Right forelimb (tissue), 1 donor: ENCODE results near the gene ZNF423.
"Not testable (repeated sequence)": the region's sequence is repeated elsewhere in the genome, so short reads cannot be mapped to it uniquely, and the experiment has no call there.

Experiments used
- DNase-seq: peaks from one replicate; pipeline ENCODE4 v3.0.0-alpha.2; 2018

Gene ZNF423

DNA sequence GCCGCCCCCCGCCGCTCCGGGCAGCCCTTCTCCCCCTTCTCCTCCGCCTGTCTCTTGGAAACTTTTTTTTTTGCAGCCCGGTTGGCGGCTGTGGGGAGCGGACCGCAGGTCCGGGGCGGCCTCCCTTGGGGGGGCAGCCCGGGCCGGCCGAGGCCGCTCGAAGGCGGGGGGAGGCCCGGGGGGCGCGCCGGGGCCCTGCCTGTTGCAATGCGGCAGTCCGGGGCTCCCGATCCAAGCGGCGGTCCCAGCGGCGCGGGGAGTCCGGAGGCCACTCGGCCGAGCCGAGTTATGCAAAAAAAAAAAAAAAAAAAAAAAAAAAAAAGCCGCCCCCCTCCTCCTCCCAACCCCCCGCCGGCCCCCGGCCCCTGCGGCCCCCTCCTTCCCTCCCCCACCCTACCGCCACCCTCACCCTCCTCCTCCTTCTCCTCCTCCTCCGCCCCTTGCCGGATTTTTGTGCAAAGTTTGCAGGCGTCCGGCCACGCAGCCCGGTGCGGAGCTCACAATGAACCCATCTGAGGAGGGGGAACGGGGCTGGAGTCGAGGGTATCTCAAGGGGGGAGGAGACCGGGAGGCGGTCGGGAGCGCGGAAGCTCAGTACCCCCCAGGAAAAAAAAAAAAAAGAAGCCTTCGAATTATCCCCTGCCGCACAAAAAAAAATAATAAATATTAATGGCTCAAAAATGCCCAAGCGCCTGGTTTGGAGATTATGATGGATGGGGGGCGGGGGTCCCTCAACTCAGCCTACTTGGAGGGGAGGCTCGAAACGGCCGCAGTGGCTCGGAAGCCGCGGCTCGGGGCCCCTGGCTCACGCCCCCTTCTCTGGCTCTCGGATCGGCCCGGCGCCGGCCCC, at the start of gene ZNF423:
Gene ZNF423 (minus strand): TSS at position 291 of the 850 bp plus-strand sequence. CDS start 338 bp downstream, outside the sequence.
- peak; percentile 63 for DNase-seq

DNA sequence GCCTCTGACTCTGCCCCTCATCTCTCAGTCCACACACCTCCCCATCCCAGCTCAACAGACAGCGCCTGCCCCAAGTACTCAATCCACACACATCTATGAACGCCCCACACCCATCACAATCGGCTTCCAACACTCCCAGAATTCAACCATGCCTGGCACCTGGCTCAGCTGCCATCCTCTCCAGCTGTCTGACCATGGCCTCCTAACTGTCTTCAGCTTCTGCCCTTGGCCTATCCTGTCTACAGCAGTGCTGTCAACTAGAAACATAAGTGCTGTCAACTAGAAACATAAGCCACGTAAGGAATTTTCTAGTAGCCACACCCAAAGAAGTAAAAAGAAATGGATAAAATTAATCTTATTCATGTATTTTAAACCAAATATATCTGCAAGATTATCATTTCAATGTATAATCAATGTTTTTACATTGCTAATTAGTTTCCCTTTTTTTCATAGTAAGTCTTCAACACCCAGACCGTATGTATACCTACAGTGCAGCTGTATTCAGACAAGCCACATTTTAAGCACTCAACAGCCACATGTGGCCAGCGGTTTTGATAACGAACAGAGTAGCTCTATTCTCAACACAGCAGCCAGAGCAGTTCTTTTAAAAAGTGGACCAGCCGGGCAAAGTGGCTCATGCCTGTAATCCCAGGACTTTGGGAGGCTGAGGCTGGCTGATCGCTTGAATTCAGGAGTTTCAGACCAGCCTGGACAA, 48.6 kb upstream of the ZNF423 start:
- no peak for DNase-seq

DNA sequence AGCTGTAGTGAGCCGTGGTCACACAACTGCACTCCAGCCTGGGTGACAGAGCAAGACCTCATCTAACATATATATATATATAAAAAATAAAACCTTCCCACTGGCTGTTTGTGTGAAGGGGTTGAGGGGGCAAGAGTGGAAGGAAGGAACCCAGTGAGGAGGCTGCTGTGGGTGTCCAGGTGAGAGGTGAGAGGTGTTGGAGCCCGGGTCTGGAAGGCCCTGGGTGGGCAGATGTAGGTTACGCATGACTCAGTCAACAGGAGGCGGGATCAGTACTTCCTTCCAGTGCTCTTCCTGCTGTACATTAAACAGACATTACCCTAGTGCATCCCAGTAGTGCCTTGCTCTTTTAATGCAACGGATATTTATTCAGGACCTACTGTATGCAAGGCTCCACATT, 47.0 kb upstream of the ZNF423 start:
- no peak for DNase-seq

DNA sequence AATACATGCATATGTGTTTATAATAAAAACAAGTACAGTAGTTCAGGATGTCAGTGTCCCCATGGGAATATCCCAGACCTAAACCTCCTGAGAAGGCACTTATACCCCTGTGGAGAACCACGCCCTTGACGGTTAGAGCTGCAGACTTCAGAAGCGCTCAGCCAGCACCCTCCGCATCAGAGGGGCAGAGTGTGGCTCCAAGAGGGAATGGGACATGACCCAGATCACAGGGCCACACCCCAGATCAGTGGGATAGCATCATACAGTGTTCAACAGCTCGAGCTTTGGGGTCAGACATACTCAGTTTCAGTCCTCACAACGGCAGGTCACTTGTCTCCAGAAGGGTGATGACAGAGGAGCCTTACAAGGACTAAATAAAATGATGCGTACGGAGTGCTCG, 45.8 kb upstream of the ZNF423 start:
- no peak for DNase-seq

DNA sequence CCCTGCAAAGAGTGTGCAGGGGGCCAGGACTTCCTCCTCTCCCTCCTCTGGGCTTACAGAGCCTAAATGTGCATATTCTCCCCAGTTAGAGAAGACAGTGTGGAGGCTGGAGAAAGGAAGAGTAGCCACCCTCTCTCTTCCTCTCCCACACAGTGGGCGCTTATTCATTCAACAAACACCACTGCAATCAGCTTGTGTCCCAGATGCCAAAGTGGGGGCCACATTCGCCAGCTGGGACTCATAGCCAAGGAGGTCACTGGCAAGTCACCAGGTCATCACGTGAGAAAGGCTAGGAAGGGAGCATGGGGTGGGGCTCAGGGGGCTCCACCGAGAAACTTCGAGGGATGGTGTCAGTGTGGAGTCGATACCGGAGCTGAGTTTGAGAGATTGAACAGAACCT, 45.0 kb upstream of the ZNF423 start:
- DNase-seq = no peak

DNA sequence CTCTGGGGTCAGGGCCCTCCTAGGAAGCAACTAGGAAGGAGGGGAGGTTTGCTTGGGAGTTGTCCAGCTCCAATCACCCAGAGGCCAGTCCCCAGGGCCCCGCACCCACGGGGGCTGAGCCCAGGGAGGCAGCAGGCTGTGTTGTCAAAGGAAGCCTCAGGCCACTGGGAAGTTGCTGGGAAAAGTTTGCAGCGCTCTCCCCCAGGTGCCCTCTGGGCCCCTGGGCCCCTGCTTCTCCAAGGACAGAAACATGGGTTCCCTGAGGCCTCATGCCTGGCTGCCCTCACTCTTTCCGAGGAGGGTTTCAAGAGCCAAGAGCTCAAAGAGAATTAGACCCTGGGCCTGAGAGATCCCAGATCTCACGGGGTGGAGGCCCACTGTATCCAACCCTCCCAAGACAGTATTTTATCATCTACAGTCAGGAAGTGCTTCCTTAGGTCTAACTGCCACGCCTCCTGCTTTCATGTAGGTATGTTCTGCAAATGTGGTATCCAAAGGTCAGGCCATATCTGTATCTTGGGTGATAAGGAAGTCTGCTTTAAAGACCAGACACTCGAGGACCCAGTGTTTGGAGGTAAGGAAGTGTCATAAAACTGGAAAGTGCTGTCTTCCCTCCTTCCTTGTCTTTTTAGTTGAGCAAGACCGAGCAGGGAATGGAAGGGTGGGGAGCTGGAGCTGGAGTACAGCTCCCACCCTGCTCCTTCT, 44.2 kb upstream of the ZNF423 start:
- no peak for DNase-seq

DNA sequence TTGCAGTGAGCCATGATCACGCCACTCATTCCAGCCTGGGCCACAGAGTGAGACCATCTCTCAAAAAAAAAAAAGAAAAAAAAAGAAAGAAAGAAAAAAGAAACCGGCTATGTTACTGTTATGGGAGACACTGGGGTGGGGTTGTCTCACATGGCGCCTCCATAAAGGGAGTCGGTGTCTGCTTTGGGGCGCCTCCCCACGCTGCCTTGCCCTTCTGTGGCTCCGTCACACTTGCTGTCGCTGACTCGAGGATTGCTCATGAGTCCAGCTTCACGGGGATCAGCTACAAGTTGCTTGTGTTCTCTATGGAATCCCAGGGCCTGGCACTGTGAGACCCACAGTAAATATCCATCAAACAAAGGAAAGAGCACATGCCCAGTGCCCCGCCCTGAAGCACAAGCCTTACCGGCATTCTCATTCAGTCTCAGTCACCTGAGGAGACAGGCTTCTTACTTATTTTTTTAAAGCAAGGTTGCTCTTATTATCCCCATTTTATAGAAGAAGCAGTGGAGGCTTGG, 40.6 kb upstream of the ZNF423 start:
- DNase-seq = no peak

DNA sequence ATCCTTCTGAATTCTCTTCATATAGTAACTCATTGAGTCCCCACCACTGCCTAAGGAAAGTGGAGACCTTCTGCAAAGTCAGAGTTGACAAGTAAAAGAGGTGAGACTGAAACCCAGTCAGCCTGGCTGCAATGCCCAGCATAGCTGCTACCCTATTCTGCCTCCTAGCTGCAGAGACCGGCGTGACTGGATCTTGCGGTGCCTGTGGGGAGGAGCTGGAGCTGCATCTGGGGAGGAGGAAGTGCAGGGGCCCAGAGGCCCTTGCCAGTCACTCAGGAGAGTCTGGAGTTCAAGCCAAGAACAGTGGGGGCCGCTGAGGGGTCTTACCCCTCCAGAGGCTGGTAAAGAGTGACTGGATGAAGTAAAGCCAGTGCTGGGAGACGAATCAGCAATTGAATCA, 35.0 kb upstream of the ZNF423 start:
- no peak for DNase-seq

DNA sequence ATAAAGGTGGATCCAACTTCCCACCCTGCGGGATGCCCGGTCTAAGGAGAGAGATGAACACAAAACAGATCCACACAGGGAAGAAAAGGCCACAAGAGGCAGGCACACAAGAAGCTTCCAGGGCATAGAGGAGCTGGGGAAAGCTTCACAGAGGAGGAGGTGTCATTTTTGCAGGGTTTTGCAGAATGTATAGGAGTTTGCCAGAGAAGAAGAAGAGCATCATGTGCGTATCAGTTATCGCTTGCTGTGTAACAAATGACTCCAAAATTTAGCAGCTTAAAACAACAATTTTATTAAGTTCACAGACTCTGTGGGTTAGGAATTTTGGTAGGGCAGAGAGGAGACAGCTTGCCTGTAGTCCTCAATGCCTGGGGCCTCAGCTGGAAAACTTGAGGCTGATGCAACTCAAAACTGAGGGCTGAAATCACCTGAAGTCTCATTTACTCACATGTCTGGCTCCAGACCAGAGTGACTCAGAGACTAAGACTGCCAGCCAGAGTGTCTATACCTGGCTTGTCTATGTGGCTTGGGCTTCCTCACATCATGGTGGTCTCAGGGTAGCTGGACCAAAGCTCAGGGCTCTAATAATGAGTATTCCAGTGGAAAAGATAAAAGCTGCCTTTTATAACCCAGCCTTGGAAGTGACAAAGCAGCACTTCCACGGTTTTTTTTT, 33.9 kb upstream of the ZNF423 start:
- no peak for DNase-seq

DNA sequence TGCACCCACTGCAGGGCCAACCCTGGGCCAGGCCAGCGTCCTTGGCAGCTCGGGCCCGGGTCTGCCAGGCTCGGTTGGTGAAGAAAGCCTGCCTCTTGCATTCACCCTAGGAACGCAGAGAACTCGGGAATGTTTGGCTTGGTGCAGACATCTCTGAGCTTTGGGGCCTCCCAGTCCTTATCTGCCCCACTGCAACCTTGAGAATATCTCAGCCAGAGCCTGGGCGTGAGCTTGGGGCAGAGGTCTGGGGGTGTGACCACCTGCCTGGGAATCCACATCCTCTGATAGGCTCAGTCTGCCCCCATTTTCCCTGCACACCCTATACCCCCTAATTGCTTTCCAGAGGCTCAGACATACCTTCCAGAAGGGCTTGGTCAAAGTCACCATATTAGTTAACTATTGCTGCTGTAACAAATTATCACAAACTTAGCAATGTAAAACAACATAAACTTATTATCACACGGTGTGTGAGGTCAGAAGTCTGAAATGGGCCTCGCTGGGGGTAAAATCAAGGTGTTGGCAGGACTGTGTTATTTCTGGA, 30.7 kb upstream of the ZNF423 start:
- no peak for DNase-seq

DNA sequence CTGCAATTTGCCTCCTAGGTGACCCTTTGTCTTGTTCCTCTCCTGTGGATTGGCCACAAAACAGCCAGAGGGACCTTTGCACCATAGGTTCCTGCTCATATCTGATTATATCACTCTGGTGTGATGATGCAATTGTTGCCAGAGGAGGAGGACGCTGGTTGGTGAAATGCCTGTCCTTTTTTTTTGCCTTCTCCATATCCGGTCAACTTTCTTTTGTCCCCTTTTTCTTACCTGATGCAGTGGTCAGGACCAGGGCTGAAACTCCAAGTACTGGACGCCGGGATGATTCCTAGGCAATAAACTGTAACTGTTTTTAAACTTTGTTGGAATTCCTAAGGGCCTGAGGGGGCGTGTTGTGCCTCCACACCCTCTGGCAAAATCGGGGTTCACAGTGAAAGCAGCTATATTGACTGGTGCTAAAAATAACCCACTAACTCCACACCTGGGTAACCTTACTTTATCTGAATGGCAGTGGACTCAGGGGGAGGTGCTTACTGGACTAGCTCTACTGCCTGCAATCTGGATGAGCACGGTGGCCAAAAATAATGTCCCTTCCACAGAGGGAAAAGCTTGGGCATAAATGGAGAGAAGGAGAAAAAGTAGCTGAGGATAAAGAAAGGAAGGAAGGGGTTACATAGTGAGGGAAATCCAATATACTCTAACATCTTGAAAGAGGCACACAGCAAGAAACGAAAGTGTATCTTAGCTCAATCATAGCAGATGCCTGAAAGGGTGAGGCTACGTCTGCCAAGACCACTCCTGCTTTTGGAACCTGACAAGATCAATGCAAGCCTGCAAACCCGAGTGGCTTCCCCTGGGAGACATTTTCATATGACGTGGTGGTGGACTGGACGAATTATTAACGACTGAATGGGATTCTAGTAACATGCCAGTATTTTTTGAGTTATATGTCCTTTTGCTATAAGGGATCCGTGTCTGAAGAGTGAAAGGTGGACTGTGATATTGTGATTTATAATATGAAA, 28.4 kb upstream of the ZNF423 start:
- no peak for DNase-seq

DNA sequence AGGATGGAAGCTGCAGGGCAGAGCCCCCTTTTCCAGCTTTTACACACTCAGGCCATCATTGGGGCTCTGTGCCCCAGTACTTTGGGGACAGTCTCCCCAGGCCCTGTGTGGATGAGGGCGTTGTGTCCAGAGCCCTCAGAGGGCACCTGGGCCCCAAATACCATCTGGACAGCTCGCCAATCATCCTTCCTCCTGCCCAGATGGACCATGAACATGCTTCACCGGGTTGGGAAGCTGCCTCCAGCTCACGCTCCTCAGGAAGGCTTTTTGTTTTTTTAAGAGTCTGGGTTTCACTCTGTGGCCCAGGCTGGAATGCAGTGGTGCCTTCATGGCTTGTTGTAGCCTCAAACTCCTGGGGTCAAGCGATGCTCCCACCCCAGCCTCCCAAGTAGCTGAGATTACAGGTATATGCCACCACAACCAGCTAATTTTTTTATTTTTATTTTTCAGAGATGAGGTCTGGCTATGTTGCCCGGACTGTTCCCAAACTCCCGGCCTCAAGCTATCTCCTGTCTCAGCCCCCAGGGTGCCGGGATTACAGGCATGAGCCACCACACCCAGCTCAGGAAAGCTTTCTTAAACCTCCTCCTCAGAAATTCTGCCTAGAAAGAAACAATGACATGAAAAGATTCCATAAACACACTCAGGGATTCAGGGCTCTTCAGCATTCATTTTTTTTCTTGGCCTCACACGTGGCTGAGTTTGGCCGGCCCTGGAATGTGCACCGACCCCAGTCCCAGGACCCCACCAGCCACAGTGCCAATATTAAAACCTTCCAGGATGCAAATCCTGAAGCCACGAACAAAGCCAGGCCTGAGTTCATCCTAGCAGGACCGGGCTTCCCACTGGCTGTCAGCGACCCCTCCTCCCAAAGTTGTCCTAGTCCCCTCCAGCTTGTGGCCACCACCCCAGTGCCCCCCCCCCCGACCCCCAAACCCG, 27.4 kb upstream of the ZNF423 start:
- no peak for DNase-seq

DNA sequence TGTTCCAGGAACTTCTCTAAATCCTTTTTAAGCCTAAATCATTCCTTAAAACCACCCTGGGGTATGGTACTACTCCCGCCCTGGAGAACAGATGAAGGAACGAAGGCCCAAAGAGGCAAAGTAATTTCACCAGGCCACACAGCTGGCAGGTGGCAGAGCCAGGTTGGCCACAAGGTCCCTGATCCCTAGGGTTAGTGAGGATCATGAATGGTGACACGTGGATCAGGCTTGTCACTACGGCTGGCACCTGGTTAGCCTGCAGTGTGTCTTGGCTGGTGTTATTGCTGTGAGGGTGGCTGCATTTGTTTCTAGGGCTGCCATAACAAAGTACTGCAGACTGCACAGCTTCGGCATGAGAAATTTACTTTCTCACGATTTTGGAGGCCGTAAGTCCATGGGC, 26.0 kb upstream of the ZNF423 start:
- DNase-seq = no peak

DNA sequence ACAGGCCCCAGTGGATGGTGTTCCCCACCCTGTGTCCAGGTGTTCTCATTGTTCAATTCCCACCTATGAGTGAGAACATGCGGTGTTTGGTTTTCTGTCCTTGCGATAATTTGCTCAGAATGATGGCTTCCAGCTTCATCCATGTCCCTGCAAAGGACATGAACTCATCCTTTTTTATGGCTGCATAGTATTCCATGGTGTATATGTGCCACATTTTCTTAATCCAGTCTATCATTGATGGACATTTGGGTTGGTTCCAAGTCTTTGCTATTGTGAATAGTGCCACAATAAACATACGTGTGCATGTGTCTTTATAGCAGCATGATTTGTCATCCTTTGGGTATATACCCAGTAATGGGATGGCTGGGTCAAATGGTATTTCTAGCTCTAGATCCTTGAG, 22.6 kb upstream of the ZNF423 start:
- not testable (repeated sequence) for DNase-seq

DNA sequence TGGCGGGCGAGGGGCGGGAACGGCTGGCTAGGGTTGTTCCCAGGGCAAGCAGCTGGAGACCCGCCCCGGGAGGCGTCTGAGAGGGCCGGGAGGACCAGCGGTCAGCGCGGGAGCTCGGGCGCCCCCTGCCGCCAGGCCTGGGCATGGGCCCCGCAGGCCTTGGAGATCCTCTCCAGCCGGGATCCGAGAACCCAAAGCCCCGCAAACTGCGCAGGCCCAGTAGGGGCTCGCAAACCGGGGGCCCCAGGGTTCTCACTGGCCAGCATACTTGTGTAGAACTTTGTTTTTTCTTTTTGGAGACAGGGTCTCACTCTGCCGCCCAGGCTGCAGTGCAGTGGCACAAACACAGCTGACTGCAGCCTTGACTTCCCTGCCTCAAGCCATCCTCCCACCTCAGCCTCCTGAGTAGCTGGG, 20.8 kb upstream of the ZNF423 start:
- DNase-seq = peak; percentile 86

DNA sequence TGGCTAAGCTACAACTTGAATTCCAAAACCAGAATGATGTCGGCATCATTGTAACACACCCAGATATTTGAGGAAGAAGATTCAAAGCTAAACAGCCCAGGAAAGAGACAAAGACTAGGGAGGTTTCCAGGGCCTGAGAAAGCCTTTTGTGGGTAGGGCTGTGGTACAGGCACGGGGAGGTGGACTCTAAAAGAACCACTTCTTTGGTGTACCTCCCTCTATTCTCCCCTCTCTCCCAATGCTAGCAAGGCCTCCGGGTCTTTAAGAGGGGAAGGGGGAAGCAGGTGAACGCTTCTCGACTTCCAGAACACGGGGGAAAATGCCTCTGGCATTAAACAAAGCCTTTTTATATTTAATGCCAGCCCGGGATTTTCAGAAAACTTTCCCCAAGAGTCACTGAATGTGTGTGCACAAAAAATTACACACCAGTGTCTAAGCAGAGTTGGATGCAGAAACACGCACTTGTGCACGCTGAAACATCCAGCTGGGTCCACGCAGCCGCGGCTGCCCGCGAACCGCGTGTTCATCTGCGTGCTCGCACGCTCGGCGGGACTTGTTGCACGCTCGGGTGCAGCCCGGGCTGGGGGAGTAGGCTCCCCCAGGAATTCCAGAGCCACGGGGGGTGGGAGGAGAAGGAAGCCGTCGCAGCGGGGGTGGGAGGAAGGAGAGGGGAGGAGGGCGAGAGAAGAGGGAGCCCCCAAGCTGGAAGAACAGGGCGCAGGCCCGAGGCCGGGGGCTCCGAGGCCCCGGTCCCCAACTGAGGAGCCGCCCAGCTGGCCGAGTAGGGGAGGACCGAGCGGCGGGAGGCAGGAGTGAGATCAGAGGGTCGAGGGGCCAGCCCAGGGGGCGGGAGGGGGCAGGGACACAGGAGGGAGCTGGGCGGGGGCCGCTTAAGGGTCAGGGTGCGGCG, 20.1 kb upstream of the ZNF423 start:
- DNase-seq = no peak

DNA sequence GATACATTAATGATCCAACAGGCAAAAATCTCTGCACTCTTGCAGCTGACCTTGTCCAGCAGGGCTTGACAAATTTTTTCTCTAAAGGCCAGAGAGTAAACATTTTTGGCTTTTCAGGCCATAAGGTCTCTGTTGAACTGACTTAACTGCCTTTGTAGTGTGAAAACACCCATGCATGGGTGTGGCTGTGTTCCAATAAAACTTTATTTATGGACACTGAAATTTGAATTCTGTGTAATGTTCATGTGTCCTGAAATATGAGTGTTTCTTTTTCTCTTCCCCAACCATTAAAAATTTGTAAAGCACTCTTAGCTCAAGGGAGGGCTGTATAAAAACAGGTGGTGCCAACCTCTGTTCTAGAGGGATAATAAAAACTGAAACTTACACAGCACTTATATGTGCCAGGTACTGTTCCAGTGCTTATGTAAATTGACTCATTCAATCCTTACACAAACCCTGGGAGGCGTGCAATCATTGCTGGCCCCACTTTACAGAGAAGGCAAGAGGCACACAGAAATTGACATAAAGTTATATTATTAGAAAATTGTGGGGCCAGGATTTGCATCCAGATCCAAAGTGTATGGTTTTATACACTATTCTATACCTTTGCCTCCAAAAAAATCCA, 18.8 kb upstream of the ZNF423 start:
- DNase-seq = no peak

DNA sequence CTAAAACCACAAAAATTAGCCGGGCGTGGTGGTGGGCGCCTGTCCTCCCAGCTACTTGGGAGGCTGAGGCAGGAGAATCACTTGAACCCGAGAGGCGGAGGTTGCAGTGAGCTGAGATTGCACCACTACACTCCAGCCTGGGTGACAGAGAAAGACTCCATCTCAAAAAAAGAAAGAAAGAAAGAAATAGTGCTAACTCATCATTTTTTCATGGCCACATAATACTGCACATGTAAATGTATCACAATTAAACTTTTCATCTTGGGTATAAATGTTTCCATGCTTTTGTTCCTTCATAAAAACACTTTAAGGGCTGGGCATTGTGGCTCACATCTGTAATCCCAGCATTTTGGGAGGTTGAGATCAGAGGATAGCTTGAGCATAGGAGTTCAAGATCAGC, 15.9 kb upstream of the ZNF423 start:
- DNase-seq = not testable (repeated sequence)
